Measurements from ENCODE around the gene GLB1L.

The GLB1L gene

DNA sequence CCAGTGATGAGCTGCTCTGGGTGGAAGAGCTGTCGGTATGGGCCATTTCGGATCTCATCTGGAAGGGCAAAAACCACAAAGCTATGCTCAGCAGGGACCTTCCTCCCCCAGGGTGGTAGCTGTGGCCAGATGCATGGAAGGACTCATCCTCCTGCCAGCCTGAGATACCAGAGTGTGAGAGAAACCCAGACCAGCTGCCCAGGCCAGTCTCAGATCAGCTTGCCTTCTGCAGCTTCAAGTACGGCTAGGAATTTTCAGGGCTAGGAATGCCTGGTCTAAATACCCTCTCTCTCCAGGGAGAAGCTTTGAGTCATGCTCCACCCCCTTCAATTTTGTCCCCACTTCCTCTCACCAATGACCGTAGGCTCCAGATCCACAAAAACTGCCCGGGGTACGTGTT, 6.4 kb upstream of the GLB1L start:
- H3K4me3 ChIP-seq (ENCODE audit: low read depth, low read length), result no peak overlapping the region
- TF ChIP-seq, protein P1, sequence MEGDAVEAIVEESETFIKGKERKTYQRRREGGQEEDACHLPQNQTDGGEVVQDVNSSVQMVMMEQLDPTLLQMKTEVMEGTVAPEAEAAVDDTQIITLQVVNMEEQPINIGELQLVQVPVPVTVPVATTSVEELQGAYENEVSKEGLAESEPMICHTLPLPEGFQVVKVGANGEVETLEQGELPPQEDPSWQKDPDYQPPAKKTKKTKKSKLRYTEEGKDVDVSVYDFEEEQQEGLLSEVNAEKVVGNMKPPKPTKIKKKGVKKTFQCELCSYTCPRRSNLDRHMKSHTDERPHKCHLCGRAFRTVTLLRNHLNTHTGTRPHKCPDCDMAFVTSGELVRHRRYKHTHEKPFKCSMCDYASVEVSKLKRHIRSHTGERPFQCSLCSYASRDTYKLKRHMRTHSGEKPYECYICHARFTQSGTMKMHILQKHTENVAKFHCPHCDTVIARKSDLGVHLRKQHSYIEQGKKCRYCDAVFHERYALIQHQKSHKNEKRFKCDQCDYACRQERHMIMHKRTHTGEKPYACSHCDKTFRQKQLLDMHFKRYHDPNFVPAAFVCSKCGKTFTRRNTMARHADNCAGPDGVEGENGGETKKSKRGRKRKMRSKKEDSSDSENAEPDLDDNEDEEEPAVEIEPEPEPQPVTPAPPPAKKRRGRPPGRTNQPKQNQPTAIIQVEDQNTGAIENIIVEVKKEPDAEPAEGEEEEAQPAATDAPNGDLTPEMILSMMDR (IDR thresholded peaks at IDR 0.05; ENCODE audit: low read depth, low read length), result no peak

DNA sequence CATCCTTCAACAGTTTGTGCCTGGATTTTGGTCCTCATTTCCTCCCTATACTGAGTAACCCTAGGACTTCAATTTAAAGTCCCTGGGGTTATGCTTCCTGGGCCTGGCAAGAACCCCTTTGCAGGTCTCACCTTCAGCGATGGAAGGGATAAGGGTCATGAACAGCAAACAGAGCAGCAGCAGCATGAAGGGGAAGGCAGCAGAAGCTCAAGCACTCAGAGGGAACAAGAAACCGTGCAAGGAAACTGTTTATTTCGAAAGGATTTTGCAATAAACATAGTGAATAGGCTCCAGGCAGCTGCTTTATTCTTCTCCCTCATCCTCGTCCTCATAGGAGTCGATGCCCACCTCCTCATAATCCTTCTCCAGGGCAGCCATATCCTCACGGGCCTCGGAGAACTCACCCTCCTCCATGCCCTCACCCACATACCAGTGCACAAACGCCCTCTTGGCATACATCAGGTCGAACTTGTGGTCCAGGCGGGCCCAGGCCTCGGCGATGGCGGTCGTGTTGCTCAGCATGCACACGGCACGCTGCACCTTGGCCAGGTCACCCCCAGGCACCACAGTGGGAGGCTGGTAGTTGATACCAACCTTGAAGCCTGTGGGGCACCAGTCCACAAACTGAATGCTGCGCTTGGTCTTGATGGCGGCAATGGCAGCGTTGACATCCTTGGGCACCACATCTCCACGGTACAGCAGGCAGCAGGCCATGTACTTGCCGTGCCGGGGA, 5.0 kb upstream of the GLB1L start:
- TF ChIP-seq, protein P1 (IDR thresholded peaks at IDR 0.05; ENCODE audit: low read depth, low read length), result no peak
- no peak overlapping the region for H3K4me3 ChIP-seq (ENCODE audit: low read depth, low read length)

DNA sequence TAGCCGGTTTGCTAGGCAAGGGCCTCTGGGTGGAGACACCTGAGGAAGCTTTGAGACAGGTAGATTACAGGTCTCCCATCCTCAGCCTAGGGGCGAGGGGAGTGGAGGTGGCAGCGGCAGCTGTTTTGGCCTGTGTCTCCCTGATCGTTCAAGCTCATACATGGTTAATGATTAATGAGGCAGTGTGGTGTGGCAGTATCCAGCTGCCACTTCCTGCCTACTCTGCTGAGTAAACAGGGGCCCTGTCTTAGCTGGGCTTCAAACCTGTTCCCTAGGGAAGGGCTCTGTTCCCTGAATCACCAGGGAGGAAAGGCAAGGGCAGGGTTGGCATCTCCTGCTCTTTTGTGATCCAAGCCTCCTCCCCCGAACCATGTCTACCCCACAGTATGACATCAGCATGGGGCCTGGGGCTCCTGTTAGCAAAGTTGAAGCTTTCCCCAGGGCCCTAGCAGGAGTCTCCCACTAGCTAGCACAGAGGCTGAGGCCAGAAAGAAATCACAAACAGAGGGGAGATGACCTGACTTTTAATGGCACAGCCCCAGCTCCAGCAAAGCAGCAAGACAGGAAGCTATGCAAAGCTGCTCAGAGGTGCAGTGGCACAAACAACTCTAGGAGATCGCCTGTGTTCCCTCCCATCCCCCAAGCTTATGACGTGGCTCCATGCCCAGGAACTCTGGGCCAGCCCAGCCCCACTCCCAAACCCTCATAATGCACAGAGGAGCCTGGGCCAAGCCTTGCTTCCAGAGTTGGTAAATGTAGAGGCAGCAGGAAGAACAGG, 4.1 kb upstream of the GLB1L start:
- TF ChIP-seq, protein P1 (IDR thresholded peaks at IDR 0.05; ENCODE audit: low read depth, low read length), result no peak
- no peak overlapping the region for H3K4me3 ChIP-seq (ENCODE audit: low read depth, low read length)

DNA sequence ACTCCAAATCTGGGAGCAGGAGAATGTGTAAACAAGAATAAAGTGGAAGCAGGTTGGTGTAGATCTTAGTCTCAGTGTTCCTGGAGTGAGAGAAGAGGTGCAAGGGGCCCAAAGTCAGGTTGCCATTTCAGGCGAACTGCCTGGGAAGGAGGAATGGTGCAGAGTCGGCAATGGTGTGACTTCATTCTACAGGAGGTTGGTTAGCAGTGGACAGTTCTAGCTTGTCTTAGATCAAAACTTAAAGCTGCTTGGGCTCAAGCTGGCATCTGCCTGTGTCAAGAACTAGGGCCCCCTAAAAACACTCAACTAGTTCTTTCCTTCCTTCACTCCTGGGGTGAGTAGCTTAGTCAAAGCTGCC, 3.6 kb upstream of the GLB1L start:
- TF ChIP-seq, protein P1 (IDR thresholded peaks at IDR 0.05; ENCODE audit: low read depth, low read length), result no peak
- H3K4me3 ChIP-seq (ENCODE audit: low read depth, low read length), result no peak overlapping the region

DNA sequence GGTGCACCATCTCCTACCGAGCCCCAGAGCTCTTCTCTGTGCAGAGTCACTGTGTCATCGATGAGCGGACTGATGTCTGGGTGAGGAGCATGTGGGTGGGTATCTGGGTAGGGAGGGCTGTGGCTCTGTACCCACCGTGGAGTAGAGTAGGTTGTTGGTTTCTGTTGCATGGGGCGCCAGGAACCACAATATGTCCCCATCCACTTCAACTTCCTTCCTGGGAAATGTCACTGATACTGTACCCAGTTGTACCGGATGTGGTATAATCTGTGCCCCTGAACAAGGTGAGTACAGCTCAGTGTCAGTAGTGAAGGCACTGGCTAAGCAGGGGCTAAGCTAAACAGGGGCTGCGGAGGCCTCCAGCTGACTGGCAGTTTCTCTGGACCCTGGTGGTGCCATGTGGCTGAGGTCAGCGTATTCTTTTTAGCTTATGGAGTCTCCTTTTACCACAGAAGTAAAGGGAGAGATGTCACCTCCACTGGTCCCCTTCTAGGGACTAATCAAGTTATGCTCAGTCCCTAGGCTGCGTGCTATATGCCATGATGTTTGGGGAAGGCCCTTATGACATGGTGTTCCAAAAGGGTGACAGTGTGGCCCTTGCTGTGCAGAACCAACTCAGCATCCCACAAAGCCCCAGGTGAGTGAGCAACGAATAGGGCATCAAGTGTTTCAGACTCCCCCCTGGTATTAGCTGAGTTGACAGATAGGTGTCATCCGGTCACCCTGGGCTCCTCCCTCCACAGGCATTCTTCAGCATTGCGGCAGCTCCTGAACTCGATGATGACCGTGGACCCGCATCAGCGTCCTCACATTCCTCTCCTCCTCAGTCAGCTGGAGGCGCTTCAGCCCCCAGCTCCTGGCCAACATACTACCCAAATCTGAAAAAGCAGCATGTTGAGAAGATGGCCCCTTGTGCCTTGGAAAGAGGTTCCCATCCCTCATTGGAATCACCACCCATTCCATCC, 2.7 kb upstream of the GLB1L start:
- no peak overlapping the region for H3K4me3 ChIP-seq (ENCODE audit: low read depth, low read length)
- TF ChIP-seq, protein P1 (IDR thresholded peaks at IDR 0.05; ENCODE audit: low read depth, low read length), result no peak

DNA sequence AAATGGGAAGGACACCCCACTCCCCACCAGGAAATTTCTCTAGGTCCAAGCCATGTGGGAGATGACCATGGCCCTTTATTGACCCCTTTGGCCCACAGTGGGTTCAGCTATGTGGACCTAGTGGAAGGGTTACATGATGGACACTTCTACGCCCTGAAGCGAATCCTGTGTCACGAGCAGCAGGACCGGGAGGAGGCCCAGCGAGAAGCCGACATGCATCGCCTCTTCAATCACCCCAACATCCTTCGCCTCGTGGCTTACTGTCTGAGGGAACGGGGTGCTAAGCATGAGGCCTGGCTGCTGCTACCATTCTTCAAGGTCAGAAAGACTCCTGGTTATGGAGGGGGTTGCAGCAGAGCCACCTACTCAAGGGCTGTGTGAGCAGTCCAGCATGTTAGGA, 1.3 kb upstream of the GLB1L start:
- TF ChIP-seq, protein P1 (IDR thresholded peaks at IDR 0.05; ENCODE audit: low read depth, low read length), result no peak
- H3K4me3 ChIP-seq (ENCODE audit: low read depth, low read length), result no peak overlapping the region
